ENCODE measurements around the gene SLC2A11. TPM values are rescaled to one million over a fixed set of nuclear protein-coding genes. Genes with fewer than 3 reads are reported as not detected.
"Not testable (repeated sequence)": the region's sequence is repeated elsewhere in the genome, so short reads cannot be mapped to it uniquely, and the experiment has no call there.

The SLC2A11 gene
- total RNA-seq, 1 donor = 16.7 TPM

DNA sequence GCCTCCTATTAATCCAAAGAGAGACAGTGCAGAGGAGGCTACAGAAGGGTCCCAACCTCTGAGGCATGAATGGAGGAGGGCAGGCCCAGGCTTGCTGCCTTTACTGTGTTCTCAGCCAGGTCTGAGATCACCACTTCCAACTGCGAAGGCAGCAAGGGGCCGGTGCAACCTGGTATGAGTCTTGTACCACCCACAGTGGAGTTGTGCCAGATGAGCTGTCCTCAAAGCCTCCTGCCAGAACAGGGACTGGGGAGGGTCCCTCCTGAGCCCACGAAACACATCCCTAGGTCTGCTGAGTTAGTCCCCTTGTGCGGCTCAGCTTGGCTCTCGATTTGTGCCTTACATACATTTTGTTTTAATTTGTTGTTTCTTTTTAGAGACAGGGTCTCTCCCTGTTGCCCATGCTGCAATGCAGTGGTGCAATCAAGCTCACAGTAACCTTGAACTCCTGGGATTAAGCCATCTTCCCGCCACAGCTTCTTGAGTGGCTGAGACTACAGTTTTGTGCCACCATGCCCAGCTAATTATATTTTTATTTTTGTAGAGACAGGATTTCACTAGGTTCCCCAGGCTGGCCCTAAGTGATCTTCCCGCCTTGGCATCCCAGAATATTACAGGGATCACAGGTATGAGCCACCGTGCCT is 45.8 kb downstream of the SLC2A11 start:
- no peak for DNase-seq (ENCODE audit: low read depth in 2 of 3, low spot score in 2 of 3)

DNA sequence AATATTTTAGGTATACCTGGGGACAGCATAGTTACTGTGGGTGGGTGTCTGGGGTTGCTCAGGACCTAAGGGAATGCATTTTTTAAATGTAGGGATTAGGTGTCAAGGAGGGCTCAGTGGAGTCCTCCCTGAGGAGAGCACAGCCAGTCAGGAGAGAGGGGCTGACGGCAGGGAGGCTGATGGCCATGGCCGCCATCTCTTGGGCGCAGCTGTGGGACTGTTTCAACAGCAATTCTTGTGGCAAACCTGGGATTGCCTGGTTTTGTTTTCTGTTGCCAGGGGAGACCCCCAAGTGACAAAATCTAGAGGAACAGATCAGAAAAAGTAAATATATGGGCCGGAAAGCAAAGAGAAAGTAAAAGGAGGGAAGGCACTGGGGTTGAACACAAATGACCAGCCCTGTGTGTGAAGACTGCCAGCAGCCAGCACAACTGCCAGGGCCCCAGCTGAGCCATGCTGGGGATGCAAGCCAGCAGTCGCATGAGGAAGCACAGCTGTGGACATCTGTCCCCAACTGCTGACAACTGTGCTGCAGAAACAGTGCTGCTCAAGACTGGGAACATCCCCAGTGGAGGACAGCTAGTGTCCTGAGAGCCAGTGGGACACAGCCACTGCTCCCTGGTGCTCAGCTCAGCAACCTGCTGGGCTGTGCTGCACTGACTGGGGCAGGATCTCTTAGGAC is 47.0 kb downstream of the SLC2A11 start:
- DNase-seq (ENCODE audit: low read depth in 2 of 3, low spot score in 2 of 3) = peak in 1 of 3 donors; percentile 46

DNA sequence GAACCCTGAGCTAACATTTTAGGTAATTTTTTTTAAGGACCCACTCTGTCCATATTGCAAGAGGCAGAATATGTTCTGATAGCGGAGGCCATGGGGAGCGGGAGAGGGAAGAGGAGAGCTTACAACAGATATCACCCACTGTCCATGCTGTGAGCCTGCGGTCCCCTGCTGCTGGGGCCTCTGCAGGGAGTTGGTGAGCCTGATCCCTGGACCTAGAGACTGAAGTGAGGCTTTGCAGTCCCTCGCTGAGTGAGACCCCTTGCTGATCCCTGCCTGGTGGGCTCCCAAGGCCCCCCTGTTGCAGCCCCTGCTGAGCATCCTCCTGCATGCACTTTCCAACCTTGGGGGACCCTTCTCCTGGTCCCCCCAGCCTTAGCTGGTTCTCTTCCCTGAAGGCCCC is 49.0 kb downstream of the SLC2A11 start:
- no peak for DNase-seq (ENCODE audit: low read depth in 2 of 3, low spot score in 2 of 3)

DNA sequence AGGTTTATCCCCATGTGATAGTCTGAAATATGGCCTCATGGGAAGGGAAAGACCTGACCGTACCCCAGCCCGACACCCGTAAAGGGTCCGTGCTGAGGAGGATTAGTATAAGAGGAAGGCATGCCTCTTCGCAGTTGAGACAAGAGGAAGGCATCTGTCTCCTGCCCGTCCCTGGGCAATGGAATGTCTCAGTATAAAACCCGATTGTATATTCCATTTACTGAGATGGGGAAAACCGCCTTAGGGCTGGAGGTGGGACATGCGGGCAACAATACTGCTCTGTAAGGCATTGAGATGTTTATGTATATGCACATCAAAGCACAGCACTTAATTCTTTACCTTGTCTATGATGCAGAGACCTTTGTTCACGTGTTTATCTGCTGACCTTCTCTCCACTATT is 49.7 kb downstream of the SLC2A11 start:
- not testable (repeated sequence) for DNase-seq (ENCODE audit: low read depth in 2 of 3, low spot score in 2 of 3)

DNA sequence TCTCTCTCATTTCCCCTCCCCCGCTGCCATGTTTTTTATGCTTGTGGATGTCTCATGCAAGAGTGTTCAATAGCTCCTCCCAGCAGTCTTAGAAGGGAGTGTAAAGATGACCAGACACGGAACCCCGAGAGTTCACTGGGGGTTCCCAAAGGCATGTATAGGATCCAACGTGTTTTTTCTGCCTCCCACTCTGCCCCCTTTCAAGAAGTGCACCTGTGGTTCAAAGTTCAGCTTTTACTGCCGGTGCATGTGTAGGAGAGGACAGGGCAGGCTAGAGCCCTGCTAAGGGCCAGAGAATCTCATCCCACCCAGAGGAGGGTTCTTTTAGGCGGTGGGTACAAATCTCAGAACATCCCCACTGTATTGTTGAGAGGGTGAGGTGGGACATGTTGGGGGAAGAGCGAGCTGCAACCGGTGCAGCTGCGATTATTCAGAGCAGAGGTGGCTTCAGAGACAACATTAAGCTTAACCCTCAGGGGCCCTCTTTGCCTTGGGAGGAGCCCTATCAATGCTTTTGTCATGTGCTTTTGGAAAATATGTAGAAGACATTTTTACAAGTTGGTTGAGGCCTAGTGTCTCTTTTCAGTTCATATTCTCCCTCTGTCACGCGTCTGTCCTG is 51.0 kb downstream of the SLC2A11 start:
- no peak for DNase-seq (ENCODE audit: low read depth in 2 of 3, low spot score in 2 of 3)

DNA sequence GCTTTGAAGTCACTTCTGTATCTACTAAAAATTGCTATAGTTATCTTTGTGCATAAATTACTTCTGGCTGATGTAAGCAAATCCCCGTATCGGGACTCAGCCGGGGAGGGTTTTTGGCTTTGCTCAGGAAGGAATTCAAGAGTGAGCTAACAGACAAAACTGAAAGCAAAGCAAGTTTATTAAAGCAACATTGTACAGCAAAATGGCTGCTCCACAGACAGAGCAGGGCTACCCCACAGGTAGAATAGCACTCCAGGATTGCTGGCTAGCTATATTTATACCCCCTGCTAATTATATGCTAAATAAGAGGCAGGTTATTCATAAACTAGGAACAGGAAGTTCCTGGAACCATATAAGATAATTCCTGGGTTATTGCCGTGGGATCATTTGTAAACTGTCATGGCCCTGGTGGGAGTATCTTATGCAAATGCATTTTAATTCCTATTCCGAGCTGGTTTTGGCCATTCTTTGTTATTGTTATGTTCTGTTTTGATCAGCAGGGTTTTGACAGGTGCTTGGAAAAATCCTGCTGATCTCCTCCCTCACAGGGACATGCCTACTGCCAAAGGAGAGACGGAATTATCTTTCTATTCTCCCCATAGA is 51.7 kb downstream of the SLC2A11 start:
- no peak for DNase-seq (ENCODE audit: low read depth in 2 of 3, low spot score in 2 of 3)

DNA sequence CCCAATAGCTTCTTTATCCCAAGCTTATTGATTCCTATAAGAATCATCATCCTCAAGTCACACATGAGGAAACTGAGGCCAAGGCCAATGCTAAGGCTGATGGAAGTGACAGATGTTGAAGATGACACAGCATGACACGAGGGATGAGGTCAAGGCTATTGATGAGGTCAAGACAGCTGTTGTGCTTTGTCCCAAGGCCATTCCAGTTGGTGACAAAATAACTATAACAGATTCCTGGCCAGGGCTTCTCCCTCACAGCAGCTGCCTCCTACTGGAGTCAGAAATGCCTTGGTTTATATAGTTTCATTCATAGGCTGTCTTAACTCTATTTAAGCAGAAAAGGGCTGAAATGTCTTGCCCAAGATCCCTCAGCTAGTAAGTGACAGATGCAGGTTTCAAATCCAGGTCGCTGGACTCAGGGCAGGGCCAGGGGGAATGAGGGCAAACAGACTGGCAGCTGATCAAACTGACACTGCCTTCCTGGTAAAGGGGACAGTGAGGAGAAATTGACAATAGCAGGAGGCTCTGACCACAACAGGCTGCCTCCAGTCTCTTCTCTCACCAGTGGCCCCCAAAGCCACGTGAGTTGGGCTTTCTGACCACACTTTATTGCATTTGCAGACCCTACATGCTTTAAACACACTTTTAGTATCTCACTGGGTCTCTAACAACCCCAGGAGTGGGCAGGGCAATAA is 53.0 kb downstream of the SLC2A11 start:
- DNase-seq (ENCODE audit: low read depth in 2 of 3, low spot score in 2 of 3) = no peak

DNA sequence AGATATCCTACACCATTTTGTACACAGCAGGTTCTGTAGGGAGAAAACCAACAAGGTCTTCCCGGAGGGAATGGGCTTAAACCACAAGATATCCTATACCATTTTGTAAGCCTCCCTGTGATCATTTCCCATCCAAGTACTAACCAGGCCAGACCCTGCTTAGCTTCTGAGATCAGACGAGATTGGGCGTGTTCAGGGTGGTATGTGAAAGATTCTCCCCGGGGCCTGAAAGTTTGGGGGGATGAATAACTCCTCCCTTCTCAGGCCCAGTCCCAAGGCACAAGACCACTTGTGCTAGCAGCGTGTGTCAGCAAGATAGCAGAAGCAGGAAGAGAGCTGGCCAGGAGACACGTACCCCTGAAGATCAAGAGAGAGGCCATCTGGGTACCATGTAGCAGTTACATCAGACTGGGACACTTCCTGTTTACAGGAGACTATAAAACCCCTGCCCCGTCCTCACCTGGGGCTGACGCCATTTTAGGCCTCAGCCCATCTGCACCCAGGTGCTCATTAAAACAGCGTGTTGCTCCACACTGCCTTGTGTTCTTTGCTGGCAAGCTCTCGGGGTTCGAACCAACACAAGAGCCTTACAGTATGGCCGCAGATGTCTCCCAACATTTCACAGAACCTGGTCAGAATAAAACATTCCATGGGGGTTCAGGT is 53.8 kb downstream of the SLC2A11 start:
- DNase-seq (ENCODE audit: low read depth in 2 of 3, low spot score in 2 of 3) = no peak

DNA sequence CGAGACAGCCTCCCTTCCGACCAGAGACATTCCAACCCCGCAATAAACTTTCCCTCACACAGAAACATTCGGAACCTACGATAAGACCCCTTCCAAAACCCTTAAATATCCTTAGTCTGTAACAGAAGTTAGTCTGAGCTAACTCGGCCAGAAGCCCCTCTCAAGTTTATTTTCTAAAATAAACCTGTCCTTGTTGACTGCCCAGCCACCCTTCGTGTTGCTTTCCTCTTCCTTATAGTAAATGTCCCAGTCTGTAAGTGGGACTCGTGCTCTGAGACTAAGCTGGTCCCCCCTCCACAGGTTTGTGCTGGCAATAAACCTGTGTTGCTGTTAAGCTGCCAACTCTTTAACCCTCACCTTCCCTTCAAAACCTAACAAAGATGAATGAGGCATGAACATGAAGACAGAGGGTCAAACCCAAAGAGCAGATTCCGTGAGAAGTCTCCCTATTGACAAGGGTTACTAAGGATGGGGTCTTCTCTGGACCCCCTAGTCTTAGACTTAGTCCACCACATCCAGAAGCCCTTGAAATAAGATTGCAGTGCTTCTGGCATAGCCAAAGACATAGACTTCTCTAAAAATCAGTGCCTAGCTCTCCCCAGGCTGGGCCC is 54.7 kb downstream of the SLC2A11 start:
- no peak for DNase-seq (ENCODE audit: low read depth in 2 of 3, low spot score in 2 of 3)

DNA sequence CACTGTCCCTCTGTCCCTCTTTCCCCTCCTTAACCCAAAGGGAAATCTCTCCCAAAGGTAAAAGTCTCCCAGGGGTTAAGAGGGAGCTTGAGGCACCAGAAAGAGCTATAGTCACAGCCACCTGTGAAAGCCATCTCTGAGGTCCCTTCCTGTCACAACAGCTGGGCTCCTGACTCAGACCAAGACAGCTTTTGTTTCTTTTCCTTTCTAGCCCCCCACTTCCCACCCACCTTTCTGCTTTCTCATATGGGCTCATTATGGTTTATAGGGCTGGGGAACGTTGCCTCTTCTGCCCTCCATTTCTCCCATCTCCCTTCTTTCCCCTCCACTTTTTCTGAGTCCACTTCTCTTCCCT is 55.6 kb downstream of the SLC2A11 start:
- DNase-seq (ENCODE audit: low read depth in 2 of 3, low spot score in 2 of 3) = peak in 2 of 3 donors; percentile 21 to 25

DNA sequence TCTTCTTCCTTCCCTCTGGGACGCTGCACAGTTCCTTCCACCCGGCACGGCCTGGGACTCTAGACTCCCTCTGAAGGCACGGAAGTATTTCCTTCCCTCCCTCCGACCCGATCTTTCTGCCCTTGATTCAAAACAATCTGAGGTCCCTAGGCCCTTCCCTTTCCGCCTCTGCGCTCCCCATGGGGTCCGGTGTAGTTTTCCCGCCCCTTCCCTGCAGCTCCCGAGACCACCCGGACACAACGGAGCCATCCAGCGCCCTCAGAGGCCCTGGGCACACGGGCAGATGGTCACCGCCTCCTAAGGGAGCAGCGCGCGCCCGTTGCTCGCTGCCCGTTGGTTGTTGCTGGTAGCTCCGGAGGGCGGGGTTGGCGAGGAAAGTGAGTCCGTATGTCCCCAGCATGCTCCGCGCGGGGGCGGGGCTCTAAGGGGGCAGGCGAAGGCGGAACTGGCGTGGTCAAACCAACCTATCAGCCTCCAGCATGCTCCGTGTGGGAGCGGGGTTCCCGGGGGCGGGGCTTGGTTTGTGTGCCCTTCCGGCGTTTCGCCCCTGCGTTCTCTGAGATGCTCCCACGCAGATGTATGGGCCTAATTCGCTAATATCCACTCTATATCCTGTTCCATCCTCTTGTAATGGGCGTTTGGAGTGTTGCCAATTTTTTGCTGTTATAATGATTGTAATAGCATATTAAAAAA is 56.1 kb downstream of the SLC2A11 start:
- DNase-seq (ENCODE audit: low read depth in 2 of 3, low spot score in 2 of 3) = peak; percentile 93 to 99 (median 99)

DNA sequence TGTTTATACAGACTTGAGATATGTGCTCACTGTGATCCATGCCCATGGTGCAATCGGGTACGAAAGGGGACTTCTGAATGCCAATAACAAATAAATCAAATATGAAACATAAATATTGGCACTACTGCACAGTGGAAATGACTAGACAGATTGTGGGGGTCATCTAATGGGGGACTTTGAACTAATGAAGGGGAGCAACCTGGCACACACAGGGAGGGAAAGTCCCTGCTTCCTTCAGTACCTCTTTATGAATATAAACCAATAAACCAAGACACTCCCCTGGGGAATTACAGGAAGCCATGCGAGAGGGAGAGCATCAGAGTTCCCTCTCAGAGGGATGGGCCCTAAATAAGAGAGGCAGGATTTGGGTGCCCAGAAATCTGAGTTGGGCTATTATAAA is 57.6 kb downstream of the SLC2A11 start:
- no peak for DNase-seq (ENCODE audit: low read depth in 2 of 3, low spot score in 2 of 3)

DNA sequence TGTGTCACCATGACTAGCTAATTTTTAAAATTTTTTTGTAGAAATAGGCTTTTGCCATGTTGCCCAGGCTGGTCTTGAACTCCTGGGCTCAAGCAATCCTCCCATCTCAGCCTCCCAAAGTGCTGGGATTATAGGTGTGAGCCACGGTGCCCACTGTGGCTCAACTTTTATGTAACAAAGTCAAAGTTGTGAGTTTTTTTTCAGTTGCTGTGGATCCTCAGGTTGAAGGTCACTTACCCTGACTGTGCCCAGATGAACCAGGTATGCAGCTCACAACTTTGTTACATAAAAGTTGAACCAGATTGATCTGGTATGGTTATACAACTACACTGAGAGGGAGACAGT is 62.6 kb downstream of the SLC2A11 start:
- DNase-seq (ENCODE audit: low read depth in 2 of 3, low spot score in 2 of 3) = not testable (repeated sequence)

DNA sequence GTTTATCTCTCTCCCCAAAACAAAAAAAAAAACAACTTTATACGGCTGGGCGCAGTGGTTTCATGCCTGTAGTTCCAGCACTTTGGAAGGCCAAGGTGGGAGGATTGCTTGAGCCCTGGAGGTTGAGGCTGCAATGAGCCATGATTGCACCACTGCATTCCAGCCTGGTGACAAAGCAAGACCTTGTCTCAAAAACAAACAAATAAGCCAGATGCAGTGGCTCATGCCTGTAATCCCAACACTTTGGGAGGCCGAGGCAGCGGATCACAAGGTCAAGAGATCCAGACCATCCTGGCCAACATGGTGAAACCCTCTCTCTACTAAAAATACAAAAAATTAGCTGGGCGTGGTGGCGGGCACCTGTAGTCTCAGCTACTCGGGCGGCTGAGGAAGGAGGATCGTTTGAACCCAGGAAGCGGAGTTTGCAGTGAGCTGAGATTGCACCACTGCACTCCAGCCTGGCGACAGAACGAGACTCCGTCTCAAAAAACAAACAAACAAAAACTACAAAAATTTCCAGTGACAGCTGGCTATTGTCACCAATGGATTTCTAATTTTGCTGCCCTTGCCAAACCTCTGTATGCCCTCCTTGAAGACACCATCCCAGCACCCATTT is 64.0 kb downstream of the SLC2A11 start:
- not testable (repeated sequence) for DNase-seq (ENCODE audit: low read depth in 2 of 3, low spot score in 2 of 3)

DNA sequence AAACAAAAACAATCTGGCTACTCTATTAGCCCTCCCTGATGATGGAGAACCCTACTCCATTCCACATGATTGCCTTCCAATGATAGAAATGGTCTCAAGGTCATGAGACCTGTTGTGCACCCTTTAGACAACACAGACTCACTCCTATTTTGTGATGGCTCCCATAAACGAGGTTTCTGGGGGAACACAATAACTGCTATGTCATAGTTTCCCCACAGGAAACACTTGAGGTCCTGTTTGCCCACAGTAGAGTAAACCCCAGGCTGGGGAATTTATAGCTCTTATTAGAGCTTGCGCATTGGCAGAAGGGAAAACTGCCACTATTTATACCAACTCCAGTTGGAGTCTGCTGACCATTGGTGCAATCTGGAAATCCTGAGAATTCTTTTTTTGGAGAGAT is 65.2 kb downstream of the SLC2A11 start:
- DNase-seq (ENCODE audit: low read depth in 2 of 3, low spot score in 2 of 3) = peak in 1 of 3 donors; percentile 68

DNA sequence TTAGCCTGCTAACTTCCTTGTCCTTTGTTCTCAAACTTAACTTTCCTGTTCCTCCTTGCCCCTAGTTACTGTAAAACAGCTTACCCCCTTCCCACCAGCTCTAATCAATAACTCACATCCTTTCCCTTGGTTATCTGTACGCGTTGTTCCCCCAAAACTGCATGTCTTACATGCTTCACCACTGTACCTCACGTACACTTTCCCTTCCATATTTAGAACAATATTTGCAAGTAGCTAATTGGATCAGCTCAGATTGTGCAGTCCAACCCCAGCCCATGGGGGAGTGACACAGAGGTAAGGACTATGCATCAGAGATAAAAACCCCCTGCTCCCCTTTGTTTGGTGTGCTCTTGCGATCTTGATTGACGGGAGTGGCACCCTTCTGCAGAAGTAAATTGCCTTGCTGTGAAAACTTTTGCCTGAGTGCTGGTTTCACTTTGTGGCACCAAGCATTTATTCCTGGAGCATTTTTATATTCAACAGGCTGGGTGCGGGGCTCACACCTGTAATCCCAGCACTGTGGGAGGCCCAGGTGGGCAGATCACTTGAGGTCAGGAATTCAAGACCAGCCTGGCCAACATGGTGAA is 67.4 kb downstream of the SLC2A11 start:
- DNase-seq (ENCODE audit: low read depth in 2 of 3, low spot score in 2 of 3) = peak in 1 of 3 donors; percentile 11

DNA sequence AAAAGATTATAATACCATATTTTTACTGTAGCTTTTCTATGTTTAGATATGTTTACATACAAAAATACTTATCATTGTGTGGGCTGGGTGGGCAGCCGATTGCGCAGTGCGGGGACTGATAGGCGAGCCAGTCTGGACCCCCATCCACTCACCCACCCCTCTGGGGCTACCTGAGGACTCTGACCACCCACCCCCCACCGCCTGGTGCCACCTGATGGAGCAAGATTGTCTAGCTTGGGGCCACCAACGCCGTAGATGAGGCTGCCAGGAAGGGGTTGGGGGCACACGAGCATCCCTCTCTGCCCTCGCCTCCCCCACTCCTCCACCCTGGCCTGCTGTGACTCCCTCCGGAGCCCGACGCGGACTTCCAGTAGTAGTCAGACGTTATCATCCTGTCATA is 68.9 kb downstream of the SLC2A11 start:
- no peak for DNase-seq (ENCODE audit: low read depth in 2 of 3, low spot score in 2 of 3)

Measured in hematopoietic multipotent progenitor cell (in vitro differentiated cells).